ENCODE results near the gene PAFAH1B2. TPM values are rescaled to one million over a fixed set of nuclear protein-coding genes. Genes with fewer than 3 reads are reported as not detected.

The PAFAH1B2 gene
- total and polyA plus RNA-seq, 2 of the 8 experiments (the other 6 are each of a cell fraction or from before 2014, with no cell fraction given): 38.2 to 161 TPM

GRCh38 chr11:117197516-117198456 is 53.7 kb downstream of the PAFAH1B2 start (continued):
- TF ChIP-seq TBP (IDR thresholded peaks at IDR 0.05; ENCODE audit: low read depth, low read length) (0 out of 2 replicates have a peak, but pooled peaks have one; percentile 50), SIN3A (conservative IDR thresholded peaks at IDR 0.05 in 1 of 2, IDR thresholded peaks at IDR 0.05 in 1 of 2; ENCODE audit: low read depth in 1 of 2, low read length in 2 of 2) (0 out of 4 replicates have a peak, but pooled peaks of 1 of the 2 experiments have one; percentile 42), SRF (IDR thresholded peaks at IDR 0.05; ENCODE audit: low read depth, low read length) (no peak), YY1 (IDR thresholded peaks at IDR 0.05; ENCODE audit: low read depth, low read length) (no peak), NRF1 (IDR thresholded peaks at IDR 0.05; ENCODE audit: low read depth, low read length) (peak; percentile 8; the same call in 1 of the 2 replicates), RXRA (IDR thresholded peaks at IDR 0.05; ENCODE audit: insufficient read depth, low read depth, low read length) (no peak), SP4 (IDR thresholded peaks at IDR 0.05; ENCODE audit: low read length) (no peak), CTCF (IDR thresholded peaks at IDR 0.05; ENCODE audit: control extremely low read depth in 1 of 3, insufficient read depth in 1 of 3, low read depth in 1 of 3, low read length in 3 of 3) (peak; percentile 80 to 95 (median 89)), EP300 (IDR thresholded peaks at IDR 0.05; ENCODE audit: borderline replicate concordance in 1 of 2, low read depth in 2 of 2, low read length in 2 of 2) (no peak), BACH1 (IDR thresholded peaks at IDR 0.05; ENCODE audit: low read length) (0 out of 2 replicates have a peak, but pooled peaks have one; percentile 16), HDAC2 (IDR thresholded peaks at IDR 0.05; ENCODE audit: borderline replicate concordance in 1 of 2, low read depth in 2 of 2, low read length in 2 of 2) (no peak), TCF12 (IDR thresholded peaks at IDR 0.05; ENCODE audit: low read depth, low read length) (no peak), RAD21 (IDR thresholded peaks at IDR 0.05 in 1 of 2, conservative IDR thresholded peaks at IDR 0.05 in 1 of 2; ENCODE audit: low read depth in 2 of 2, low read length in 2 of 2) (peak; percentile 57 to 65), EGR1 (IDR thresholded peaks at IDR 0.05; ENCODE audit: borderline replicate concordance, low read depth, low read length) (peak; percentile 51; the same call in 1 of the 2 replicates)

Data from H1 (cell line).